Skin of body (tissue), 2 donors: ENCODE measurements around the gene MYH7. TPM values are rescaled to one million over a fixed set of nuclear protein-coding genes. Genes with fewer than 3 reads are reported as not detected.

Experiments
- DNase-seq: peaks from one replicate; lab custom pipeline; 2025; lab: John Stamatoyannopoulos, UW
- total RNA-seq: library from RNA; depleted of rRNA; stranded (reverse); fragments of >200 nt; gene quantifications from one replicate; pipeline ENCODE4 v1.2.3, GENCODE V29; 2014

The MYH7 gene
- total RNA-seq, 1 donor from 2014 or later = 84.4 TPM

GRCh38 chr14:23449314-23449713 is 13.9 kb upstream of the MYH7 start:
- no peak for DNase-seq

GRCh38 chr14:23447361-23448350 is 12.2 kb upstream of the MYH7 start:
- no peak for DNase-seq

- DNase-seq = no peak
Measured at GRCh38 chr14:23446291-23446851, 10.9 kb upstream of the MYH7 start.

- DNase-seq = no peak
Measured at GRCh38 chr14:23445773-23446172, 10.3 kb upstream of the MYH7 start.

GRCh38 chr14:23444314-23444713 is 8.9 kb upstream of the MYH7 start:
- DNase-seq = no peak

GRCh38 chr14:23443881-23444280 is 8.4 kb upstream of the MYH7 start:
- DNase-seq = no peak

GRCh38 chr14:23443411-23443812 is 8.0 kb upstream of the MYH7 start:
- DNase-seq = no peak

GRCh38 chr14:23442721-23443356 is 7.4 kb upstream of the MYH7 start:
- no peak for DNase-seq

GRCh38 chr14:23441076-23441475 is 5.6 kb upstream of the MYH7 start:
- DNase-seq = no peak

GRCh38 chr14:23439107-23439835 is 3.8 kb upstream of the MYH7 start:
- no peak for DNase-seq

- no peak for DNase-seq
Measured at GRCh38 chr14:23438101-23438971, 2.9 kb upstream of the MYH7 start.

GRCh38 chr14:23437133-23438100 is 2.0 kb upstream of the MYH7 start:
- DNase-seq = no peak

GRCh38 chr14:23436327-23437132 is 1.1 kb upstream of the MYH7 start:
- no peak for DNase-seq

- DNase-seq = no peak
Measured at GRCh38 chr14:23434488-23435222, 805 bp downstream of the MYH7 start.

- DNase-seq = no peak
Measured at GRCh38 chr14:23433457-23433856, 2.0 kb downstream of the MYH7 start.

GRCh38 chr14:23432946-23433345 is 2.5 kb downstream of the MYH7 start:
- no peak for DNase-seq

- DNase-seq = no peak
Measured at GRCh38 chr14:23432102-23432925, 3.1 kb downstream of the MYH7 start.
